Neural progenitor cell (in vitro differentiated cells): Measurements from ENCODE around the gene RSPH4A. TPM values are rescaled to one million over a fixed set of nuclear protein-coding genes. Genes with fewer than 3 reads are reported as not detected.
A peak's percentile ranks its signal among the peaks of the same experiment; 100 is the strongest.

Experiments
- DNase-seq: peaks from one replicate; pipeline ENCODE4 v3.0.0-alpha.2; 2016; ENCODE audit warnings: low spot score
- H2AFZ ChIP-seq: fragments of 200-600 bp; sonication (generic); replicated peaks from 2 replicates; pipeline ENCODE4 v1.6.1; 2016; ENCODE audit warnings: antibody characterized with exemption
- H3F3A ChIP-seq: fragments of 200-600 bp; sonication (generic); 2 replicates; pipeline ENCODE4 v1.6.1; 2016; ENCODE audit warnings: antibody characterized with exemption, low read depth
- H3K27ac ChIP-seq: fragments of 200-600 bp; sonication (generic); 2 replicates; pipeline ENCODE4 v1.5.1; 2016; ENCODE audit warnings: mild to moderate bottlenecking
- H3K27me3 ChIP-seq: fragments of 200-600 bp; sonication (generic); 2 replicates; pipeline ENCODE4 v1.6.1; 2016; ENCODE audit warnings: mild to moderate bottlenecking, moderate library complexity
- H3K36me3 ChIP-seq: fragments of 200-600 bp; sonication (generic); 2 replicates; pipeline ENCODE4 v1.5.1; 2016
- H3K4me1 ChIP-seq: fragments of 200-600 bp; sonication (generic); 2 replicates; pipeline ENCODE4 v1.6.1; 2016; ENCODE audit warnings: mixed run types
- H3K4me2 ChIP-seq: fragments of 200-600 bp; sonication (generic); 2 replicates; pipeline ENCODE4 v1.6.1; 2016
- H3K4me3 ChIP-seq: fragments of 200-600 bp; sonication (generic); 2 replicates; pipeline ENCODE4 v1.5.1; 2016
- H3K79me2 ChIP-seq: fragments of 200-600 bp; sonication (generic); 2 replicates; pipeline ENCODE4 v1.6.1; 2016; ENCODE audit warnings: low read depth
- H3K9ac ChIP-seq: fragments of 200-600 bp; sonication (generic); 2 replicates; pipeline ENCODE4 v1.6.1; 2016
- H3K9me3 ChIP-seq: fragments of 200-600 bp; sonication (generic); 2 replicates; pipeline ENCODE4 v1.5.1; 2016; ENCODE audit warnings: low read depth
- H4K20me1 ChIP-seq: fragments of 200-600 bp; sonication (generic); 2 replicates; pipeline ENCODE4 v1.6.1; 2016; ENCODE audit warnings: low read depth
- H3K27ac Mint-ChIP-seq: 3 replicates; pipeline ENCODE4 v1.8.0; 2021; ENCODE audit warnings: mixed read lengths
- H3K27me3 Mint-ChIP-seq: 2 replicates; pipeline ENCODE4 v1.8.0; 2022; ENCODE audit warnings: low read depth, mild to moderate bottlenecking, inconsistent platforms, moderate library complexity, mixed read lengths; ENCODE audit not compliant: insufficient read depth
- H3K36me3 Mint-ChIP-seq: 3 replicates; pipeline ENCODE4 v1.8.0; 2021; ENCODE audit warnings: mixed read lengths
- H3K4me1 Mint-ChIP-seq: 3 replicates; pipeline ENCODE4 v1.8.0; 2021; ENCODE audit warnings: mixed read lengths
- H3K4me3 Mint-ChIP-seq: 3 replicates; pipeline ENCODE4 v1.8.0; 2021; ENCODE audit warnings: mild to moderate bottlenecking, moderate library complexity, mixed read lengths
- H3K9me3 Mint-ChIP-seq: 3 replicates; pipeline ENCODE4 v1.8.0; 2020; ENCODE audit warnings: mixed read lengths
- CTCF ChIP-seq: fragments of 200-600 bp; sonication (generic); IDR thresholded peaks from 2 replicates; pipeline ENCODE4 v1.5.1; 2017; ENCODE audit warnings: antibody characterized with exemption, mild to moderate bottlenecking
- EZH2 ChIP-seq: fragments of 200-600 bp; sonication (generic); IDR thresholded peaks from 2 replicates; pipeline ENCODE4 v1.6.1; 2017; ENCODE audit warnings: antibody characterized with exemption, mild to moderate bottlenecking, moderate library complexity
- EZH2phosphoT487 ChIP-seq: fragments of 200-600 bp; sonication (generic); IDR thresholded peaks from 2 replicates; pipeline ENCODE4 v1.6.1; 2017; ENCODE audit warnings: antibody characterized with exemption
- total RNA-seq: library from RNA; depleted of rRNA; stranded (reverse); fragments of >200 nt; gene quantifications from 2 replicates; pipeline ENCODE4 v1.2.3, GENCODE V29; 2015; ENCODE audit warnings: low replicate concordance

RSPH4A gene
- total RNA-seq = 0.59 and 0.69 TPM in 2 replicates

GRCh38 chr6:116615937-116616736, at the start of gene RSPH4A:
Gene RSPH4A, plus strand, starts transcription at chr6:116616479. Its CDS starts 145 bp downstream, at chr6:116616624.
- Histone ChIP-seq H3K9me3 (no peaks in the 10 kb centered on the region), H3F3A (no peaks in the 10 kb centered on the region), H2AFZ (peak within 1 kb of the TSS; percentile 90), H3K36me3 (no peaks in the 10 kb centered on the region), H3K9ac (no peak within 1 kb of the TSS), H3K79me2 (no peaks in the 10 kb centered on the region), H3K4me3 (peak within 1 kb of the TSS; percentile 65), H3K27ac (no peak within 1 kb of the TSS), H3K4me1 (peaks cover 9% of the 10 kb centered on the region), H3K27me3 (peaks cover 32% of the 10 kb centered on the region), H3K4me2 (peak within 1 kb of the TSS; percentile 94), H4K20me1 (no peaks in the 10 kb centered on the region)
- peak; percentile 98 for DNase-seq
- H3K9me3 Mint-ChIP-seq = peaks cover 4% of the 10 kb centered on the region
- peak within 1 kb of the TSS; percentile 93 for H3K4me3 Mint-ChIP-seq
- no peaks in the 10 kb centered on the region for H3K36me3 Mint-ChIP-seq
- peaks cover 5% of the 10 kb centered on the region for H3K27me3 Mint-ChIP-seq
- TF ChIP-seq EZH2 (no peak), EZH2phosphoT487 (no peak), CTCF (peak; percentile 39)
- peaks cover 15% of the 10 kb centered on the region for H3K4me1 Mint-ChIP-seq
- H3K27ac Mint-ChIP-seq = peak within 1 kb of the TSS; percentile 98

- Histone ChIP-seq H2AFZ (no peak overlapping the region), H3K4me1 (peaks cover 13% of the 10 kb centered on the region), H4K20me1 (no peaks in the 10 kb centered on the region), H3K27ac (no peak overlapping the region), H3K36me3 (no peaks in the 10 kb centered on the region), H3K79me2 (peaks cover 25% of the 10 kb centered on the region), H3K4me3 (no peak overlapping the region), H3K9me3 (no peaks in the 10 kb centered on the region), H3K9ac (no peak overlapping the region), H3K4me2 (no peak overlapping the region), H3K27me3 (peaks cover 5% of the 10 kb centered on the region), H3F3A (peaks cover 16% of the 10 kb centered on the region)
- Mint-ChIP-seq H3K27ac (no peak overlapping the region), H3K36me3 (no peaks in the 10 kb centered on the region), H3K27me3 (peaks cover 5% of the 10 kb centered on the region), H3K9me3 (no peaks in the 10 kb centered on the region), H3K4me3 (no peak overlapping the region), H3K4me1 (peaks cover 19% of the 10 kb centered on the region)
- TF ChIP-seq EZH2 = no peak
- TF ChIP-seq EZH2phosphoT487 = no peak
- TF ChIP-seq CTCF = no peak
- DNase-seq = no peak
Observed at GRCh38 chr6:116568111-116568510, 48.2 kb upstream of the RSPH4A start.

- H3K79me2 ChIP-seq = peaks cover 35% of the 10 kb centered on the region
- H3K27ac ChIP-seq = no peak overlapping the region
- H4K20me1 ChIP-seq = no peaks in the 10 kb centered on the region
- Mint-ChIP-seq H3K9me3 (no peaks in the 10 kb centered on the region), H3K27me3 (peaks cover 4% of the 10 kb centered on the region), H3K4me1 (peaks cover 27% of the 10 kb centered on the region), H3K4me3 (peak overlapping the region; percentile 100), H3K36me3 (no peaks in the 10 kb centered on the region), H3K27ac (no peak overlapping the region)
- H3K4me3 ChIP-seq = no peak overlapping the region
- H3K4me2 ChIP-seq = no peak overlapping the region
- H3K9me3 ChIP-seq = no peaks in the 10 kb centered on the region
- H3K4me1 ChIP-seq = peaks cover 15% of the 10 kb centered on the region
- TF ChIP-seq EZH2 (no peak), CTCF (no peak), EZH2phosphoT487 (no peak)
- peaks cover 5% of the 10 kb centered on the region for H3K27me3 ChIP-seq
- no peak for DNase-seq
- H3K9ac ChIP-seq = no peak overlapping the region
- H3F3A ChIP-seq = peaks cover 16% of the 10 kb centered on the region
- H2AFZ ChIP-seq = no peak overlapping the region
- H3K36me3 ChIP-seq = no peaks in the 10 kb centered on the region
Observed at GRCh38 chr6:116568821-116569755, 47.2 kb upstream of the RSPH4A start.
